Spinal cord (tissue), 10 donors: ENCODE data around the gene LLGL2. TPM values are rescaled to one million over a fixed set of nuclear protein-coding genes. Genes with fewer than 3 reads are reported as not detected.

ENCODE experiments used
- DNase-seq, 6 donors: peaks; one replicate each; pipeline versions ENCODE4 v3.0.0 to v3.0.0-alpha.2; 2013 to 2015; ENCODE audit warnings: low spot score in 6 of 6, low read depth in 4 of 6
- H3K27ac ChIP-seq: one replicate; pipeline ENCODE4 v1.5.1; 2013; ENCODE audit warnings: low read depth, low read length, control low read depth
- H3K27me3 ChIP-seq: one replicate; pipeline ENCODE4 v1.6.1; 2013; ENCODE audit warnings: low read length; ENCODE audit not compliant: control insufficient read depth, insufficient read depth
- H3K36me3 ChIP-seq: one replicate; pipeline ENCODE4 v1.6.1; 2013; ENCODE audit warnings: low read length; ENCODE audit not compliant: control insufficient read depth, insufficient read depth
- H3K4me1 ChIP-seq: one replicate; pipeline ENCODE4 v1.6.1; 2013; ENCODE audit warnings: low read length; ENCODE audit not compliant: control insufficient read depth, insufficient read depth
- H3K4me3 ChIP-seq: one replicate; pipeline ENCODE4 v1.5.1; 2013; ENCODE audit warnings: low read depth, low read length, control low read depth
- H3K9me3 ChIP-seq: one replicate; pipeline ENCODE4 v1.6.1; 2013; ENCODE audit warnings: low read length; ENCODE audit not compliant: control insufficient read depth, insufficient read depth
- WGBS: methylation state at CpG from one replicate; pipeline ENCODE4 v1.1.5; 2013; ENCODE audit warnings: missing lambda C conversion rate; ENCODE audit not compliant: insufficient coverage; 5-methylcytosine and 5-hydroxymethylcytosine counted together
- polyA plus RNA-seq, 2 donors: library from polyadenylated mRNA; unstranded; fragments of 120-200 nt; gene quantifications; one replicate each; pipeline ENCODE4 v1.2.1, GENCODE V29; 2013; ENCODE audit not compliant: insufficient read length in 2 of 2
- total RNA-seq, 2 donors: library from RNA; depleted of rRNA in 1 of 2; stranded (reverse); fragments of 120-200 nt in 1 of 2; fragments of >200 nt in 1 of 2; gene quantifications; one replicate each; pipeline versions ENCODE4 v1.2.3 to v1.2.4, GENCODE V29; 2013 to 2014
- donor health status: healthy.

Gene LLGL2
- total and polyA plus RNA-seq, 4 donors, result 2.0 to 9.9 (median 5.7) TPM

DNA sequence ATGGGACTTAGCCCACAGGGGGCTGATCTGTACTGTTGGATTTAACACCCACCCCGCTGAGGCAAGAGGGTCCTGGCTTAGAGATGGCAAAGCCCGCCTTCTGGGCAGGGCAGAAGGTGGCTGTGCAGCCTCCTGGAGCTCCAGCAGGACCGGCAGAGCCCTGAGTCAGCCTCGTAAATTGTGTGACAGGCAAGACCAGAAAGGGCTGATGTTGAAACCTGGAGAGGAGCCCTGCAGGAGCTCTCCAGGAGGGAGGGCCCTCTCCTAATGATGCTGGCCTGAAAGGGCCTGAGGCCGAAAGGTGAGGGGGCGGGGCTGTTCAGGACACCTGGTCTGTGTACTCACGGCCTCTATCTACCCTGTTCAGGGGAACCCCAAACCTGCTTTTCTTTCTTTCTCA, 39.6 kb downstream of the LLGL2 start:
- 70% methylated on average over 7 of the region's 7 CpGs for WGBS
- no peaks in the 10 kb centered on the region for H3K27me3 ChIP-seq
- DNase-seq, result no peak
- peaks cover 25% of the 10 kb centered on the region for H3K36me3 ChIP-seq
- no peaks in the 10 kb centered on the region for H3K9me3 ChIP-seq
- H3K4me1 ChIP-seq, result peaks cover 14% of the 10 kb centered on the region
- no peak overlapping the region for H3K4me3 ChIP-seq
- no peak overlapping the region for H3K27ac ChIP-seq

- Histone ChIP-seq H3K4me1 (peaks cover 14% of the 10 kb centered on the region), H3K9me3 (no peaks in the 10 kb centered on the region), H3K36me3 (peaks cover 29% of the 10 kb centered on the region), H3K27me3 (no peaks in the 10 kb centered on the region), H3K27ac (no peak overlapping the region), H3K4me3 (no peak overlapping the region)
- WGBS, result 90% methylated on average over 6 of the region's 6 CpGs
- DNase-seq, result no peak
Measured at GRCh38 chr17:75565618-75566017, 40.1 kb downstream of the LLGL2 start.

DNA sequence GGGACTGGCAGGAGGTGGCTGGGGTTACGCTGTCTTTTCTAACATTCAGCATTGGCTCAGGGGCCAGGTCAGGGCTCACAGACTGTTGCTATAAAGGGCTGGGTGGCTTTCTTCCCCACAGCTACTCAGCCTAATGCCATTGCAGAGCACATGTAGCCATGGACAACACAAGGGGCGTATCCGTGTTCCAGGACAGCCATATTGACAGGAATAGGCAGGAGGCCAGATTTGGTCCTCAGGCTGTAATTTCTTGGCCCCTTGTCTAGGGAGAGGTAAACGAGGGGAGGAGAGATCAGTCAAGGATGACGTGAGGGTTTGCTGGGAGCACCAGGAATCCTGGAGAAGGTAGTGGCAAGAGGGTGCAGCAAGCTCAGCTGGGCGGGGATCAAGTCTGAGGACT, 40.9 kb downstream of the LLGL2 start:
- peaks cover 29% of the 10 kb centered on the region for H3K36me3 ChIP-seq
- peaks cover 14% of the 10 kb centered on the region for H3K4me1 ChIP-seq
- WGBS, result 69% methylated on average over 5 of the region's 6 CpGs
- H3K4me3 ChIP-seq, result no peak overlapping the region
- no peak for DNase-seq
- no peak overlapping the region for H3K27ac ChIP-seq
- H3K27me3 ChIP-seq, result no peaks in the 10 kb centered on the region
- no peaks in the 10 kb centered on the region for H3K9me3 ChIP-seq

DNA sequence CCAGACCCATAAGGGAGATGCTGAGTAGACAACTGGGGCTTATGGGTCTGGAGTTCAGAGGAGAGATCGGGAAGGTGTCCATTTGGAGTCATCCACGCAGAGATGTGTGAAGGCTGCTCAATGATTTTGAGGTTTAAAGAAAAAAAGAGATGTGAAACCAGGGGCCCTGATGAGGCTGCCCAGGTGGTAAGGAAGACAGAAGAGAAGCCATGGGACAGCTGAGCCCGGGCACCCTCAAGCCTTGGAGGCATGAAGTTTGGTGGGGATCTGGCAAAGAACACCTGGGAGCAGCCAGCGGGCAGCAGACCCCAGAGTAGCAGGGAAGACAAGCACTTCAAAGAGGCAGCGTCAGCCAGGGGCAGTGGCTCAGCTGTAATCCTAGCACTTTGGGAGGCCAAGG, 41.3 kb downstream of the LLGL2 start:
- 93% methylated on average over 5 of the region's 5 CpGs for WGBS
- Histone ChIP-seq H3K27ac (no peak overlapping the region), H3K9me3 (no peaks in the 10 kb centered on the region), H3K4me3 (no peak overlapping the region), H3K27me3 (no peaks in the 10 kb centered on the region), H3K36me3 (peaks cover 31% of the 10 kb centered on the region), H3K4me1 (peaks cover 14% of the 10 kb centered on the region)
- DNase-seq, result no peak

- H3K4me3 ChIP-seq, result no peak overlapping the region
- no peaks in the 10 kb centered on the region for H3K9me3 ChIP-seq
- no peaks in the 10 kb centered on the region for H3K27me3 ChIP-seq
- no peak for DNase-seq
- 94% methylated on average over 30 of the region's 31 CpGs for WGBS
- H3K4me1 ChIP-seq, result peaks cover 8% of the 10 kb centered on the region
- no peak overlapping the region for H3K27ac ChIP-seq
- peaks cover 31% of the 10 kb centered on the region for H3K36me3 ChIP-seq
Measured at GRCh38 chr17:75568412-75569255, 43.1 kb downstream of the LLGL2 start.

DNA sequence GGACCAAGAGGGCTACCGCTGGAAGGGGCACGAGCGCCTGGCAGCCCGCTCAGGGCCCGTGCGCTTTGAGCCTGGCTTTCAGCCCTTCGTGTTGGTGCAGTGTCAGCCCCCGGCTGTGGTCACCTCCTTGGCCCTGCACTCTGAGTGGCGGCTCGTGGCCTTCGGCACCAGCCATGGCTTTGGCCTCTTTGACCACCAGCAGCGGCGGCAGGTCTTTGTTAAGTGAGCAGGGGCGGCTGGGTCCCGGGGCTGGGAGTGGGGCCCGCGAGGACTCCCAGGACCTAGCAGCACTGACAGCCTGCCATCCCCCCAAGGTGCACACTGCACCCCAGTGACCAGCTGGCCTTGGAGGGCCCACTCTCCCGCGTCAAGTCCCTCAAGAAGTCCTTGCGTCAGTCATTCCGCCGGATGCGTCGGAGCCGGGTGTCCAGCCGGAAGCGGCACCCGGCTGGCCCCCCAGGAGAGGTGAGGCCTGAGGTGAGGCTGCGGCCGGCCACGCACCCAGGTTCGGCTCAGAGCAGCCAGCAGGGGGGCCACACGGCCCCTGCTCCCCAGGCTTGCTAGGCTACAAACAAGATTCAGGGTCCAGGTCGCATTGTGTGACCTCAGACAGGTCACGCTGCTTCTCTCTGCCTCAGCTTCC, 44.7 kb downstream of the LLGL2 start:
- Histone ChIP-seq H3K36me3 (peaks cover 36% of the 10 kb centered on the region), H3K27ac (no peak overlapping the region), H3K9me3 (no peaks in the 10 kb centered on the region), H3K4me3 (no peak overlapping the region), H3K27me3 (no peaks in the 10 kb centered on the region), H3K4me1 (peaks cover 8% of the 10 kb centered on the region)
- DNase-seq, result no peak
- WGBS, result 90% methylated on average over 35 of the region's 35 CpGs

DNA sequence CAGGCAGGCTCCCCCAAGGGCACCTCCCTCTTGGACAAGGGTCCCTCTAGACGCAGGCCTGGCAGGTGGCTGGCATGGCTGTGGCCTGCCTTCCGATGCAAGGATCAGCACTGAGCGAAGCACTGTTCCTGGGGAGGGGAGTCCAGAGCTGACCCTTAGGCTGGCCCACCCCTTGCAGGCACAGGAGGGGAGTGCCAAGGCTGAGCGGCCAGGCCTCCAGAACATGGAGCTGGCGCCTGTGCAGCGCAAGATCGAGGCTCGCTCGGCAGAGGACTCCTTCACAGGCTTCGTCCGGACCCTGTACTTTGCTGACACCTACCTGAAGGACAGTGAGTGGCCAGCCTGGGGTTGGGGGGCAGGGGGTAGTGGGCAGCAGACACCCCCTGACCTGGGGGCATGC, 45.3 kb downstream of the LLGL2 start:
- WGBS, result 85% methylated on average over 9 of the region's 11 CpGs
- Histone ChIP-seq H3K27me3 (no peaks in the 10 kb centered on the region), H3K27ac (no peak overlapping the region), H3K36me3 (peaks cover 36% of the 10 kb centered on the region), H3K4me1 (peaks cover 8% of the 10 kb centered on the region), H3K9me3 (no peaks in the 10 kb centered on the region), H3K4me3 (no peak overlapping the region)
- DNase-seq, result no peak

DNA sequence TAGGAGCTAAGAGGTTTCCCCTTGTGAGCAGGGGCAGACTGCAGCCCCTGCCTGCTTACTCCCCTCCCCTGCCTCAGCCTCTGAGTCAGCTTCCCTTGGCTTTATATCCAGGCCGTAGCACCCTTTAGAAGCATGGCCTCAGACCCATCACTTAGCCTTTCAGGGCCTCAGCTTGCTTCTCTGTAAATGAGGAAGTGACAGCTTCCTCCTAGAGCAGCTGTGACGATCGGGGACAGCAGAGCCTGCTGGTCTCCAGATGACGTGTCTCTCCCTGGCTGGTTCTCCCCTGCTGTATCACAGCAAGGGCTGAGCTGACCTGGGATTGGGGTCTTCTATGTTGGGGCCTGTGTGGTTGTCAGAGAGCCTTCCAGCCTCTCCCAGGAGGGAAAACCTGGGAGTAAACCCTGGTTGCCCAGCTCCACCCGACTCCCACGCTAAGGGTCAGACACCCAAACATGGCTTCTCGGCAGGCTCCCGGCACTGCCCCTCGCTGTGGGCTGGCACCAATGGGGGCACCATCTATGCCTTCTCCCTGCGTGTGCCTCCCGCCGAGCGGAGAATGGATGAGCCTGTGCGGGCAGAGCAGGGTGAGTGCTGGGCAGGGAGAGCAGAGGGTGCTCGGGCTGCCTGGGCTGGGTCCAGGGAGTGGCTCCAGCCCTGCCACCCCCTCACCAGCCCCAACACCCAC, 45.8 kb downstream of the LLGL2 start:
- peaks cover 3% of the 10 kb centered on the region for H3K4me1 ChIP-seq
- H3K27ac ChIP-seq, result no peak overlapping the region
- H3K36me3 ChIP-seq, result peaks cover 32% of the 10 kb centered on the region
- no peak for DNase-seq
- H3K27me3 ChIP-seq, result no peaks in the 10 kb centered on the region
- no peaks in the 10 kb centered on the region for H3K9me3 ChIP-seq
- H3K4me3 ChIP-seq, result no peak overlapping the region
- WGBS, result 78% methylated on average over 15 of the region's 15 CpGs

DNA sequence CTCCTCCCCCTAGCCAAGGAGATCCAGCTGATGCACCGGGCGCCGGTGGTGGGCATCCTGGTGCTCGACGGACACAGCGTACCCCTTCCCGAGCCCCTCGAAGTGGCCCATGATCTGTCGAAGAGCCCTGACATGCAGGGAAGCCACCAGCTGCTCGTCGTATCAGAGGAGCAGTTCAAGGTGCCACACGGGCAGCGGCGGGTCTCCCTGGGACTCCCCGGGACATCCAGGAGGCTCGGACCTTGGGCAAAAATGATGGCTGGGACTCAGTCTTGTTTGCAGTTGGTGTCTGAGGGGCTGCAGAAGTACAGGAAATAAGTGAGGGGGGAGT, 46.4 kb downstream of the LLGL2 start:
- Histone ChIP-seq H3K4me3 (no peak overlapping the region), H3K27me3 (no peaks in the 10 kb centered on the region), H3K9me3 (no peaks in the 10 kb centered on the region), H3K27ac (no peak overlapping the region), H3K36me3 (peaks cover 32% of the 10 kb centered on the region), H3K4me1 (no peaks in the 10 kb centered on the region)
- DNase-seq, result no peak
- WGBS, result 92% methylated on average over 16 of the region's 16 CpGs
